ENCODE measurements around the gene EDEM3. TPM values are rescaled to one million over a fixed set of nuclear protein-coding genes. Genes with fewer than 3 reads are reported as not detected.

EDEM3 gene
- total and polyA plus RNA-seq, 12 donors, result 7.8 to 26.8 (median 17.8) TPM

DNA sequence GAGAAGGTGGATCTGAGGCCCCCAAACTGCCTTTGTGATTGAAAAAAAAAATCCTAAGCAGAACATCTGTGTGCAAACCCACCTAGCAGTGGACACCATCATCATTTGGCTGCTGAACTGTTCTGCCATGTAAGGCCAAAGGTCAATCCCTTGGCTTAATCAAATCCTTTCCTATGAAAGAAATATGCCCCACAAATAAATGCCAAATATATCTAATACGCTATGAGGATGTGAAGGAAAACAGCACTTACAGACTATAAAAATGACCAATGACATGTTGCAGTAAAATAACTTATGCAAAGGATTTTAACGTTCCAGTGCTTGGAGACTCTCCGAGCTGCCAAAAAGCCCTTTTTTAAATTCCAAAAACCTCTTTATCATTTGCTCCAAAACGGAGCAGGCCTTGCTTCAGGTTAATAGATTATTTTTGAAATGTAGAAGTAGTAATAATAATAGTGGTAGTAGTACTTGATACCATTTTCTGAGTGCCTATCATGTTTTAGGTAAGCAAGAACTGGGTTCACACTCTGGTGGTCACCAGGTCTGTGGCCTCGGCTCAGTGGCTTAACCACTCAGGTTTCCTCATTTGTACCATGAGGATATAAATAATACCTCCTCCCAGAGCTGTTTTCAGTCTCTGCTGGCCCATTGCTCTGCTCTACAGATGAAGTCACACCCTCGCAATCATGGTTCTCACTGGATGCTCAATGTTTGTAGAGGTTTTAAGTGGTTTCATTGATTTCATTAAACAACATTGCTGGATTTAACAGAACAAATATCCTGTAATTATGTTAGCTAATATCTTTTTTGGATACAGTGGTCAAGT, 47.9 kb upstream of the EDEM3 start:
- Histone ChIP-seq H3K9me3 (no peaks in the 10 kb centered on the region), H3K27me3 (no peaks in the 10 kb centered on the region), H3K4me1 (peaks cover 0 to 20% (median 7%) of the 10 kb centered on the region in 9 donors), H3K4me3 (no peak overlapping the region), H3K36me3 (peaks cover 0 to 79% (median 51%) of the 10 kb centered on the region in 9 donors), H3K27ac (no peak overlapping the region)
- TF ChIP-seq CTCF (IDR thresholded peaks at IDR 0.05), result no peak
- DNase-seq (no peak), ATAC-seq (no peak)
- WGBS, 2 donors, result 82 to 90% methylated on average over 6 of the region's 6 CpGs
- intact Hi-C loops (cut with DNase I), result loop anchor here in 5 of 10 donors (2.0 to 10.0 kb wide), 4 partner anchors 180 to 610 kb away; no protein-coding TSS in a partner anchor

- Histone ChIP-seq H3K4me1 (peaks cover 0 to 16% (median 7%) of the 10 kb centered on the region in 9 donors), H3K4me3 (no peak overlapping the region), H3K27me3 (no peaks in the 10 kb centered on the region), H3K36me3 (peaks cover 0 to 79% (median 51%) of the 10 kb centered on the region in 9 donors), H3K27ac (no peak overlapping the region), H3K9me3 (no peaks in the 10 kb centered on the region)
- TF ChIP-seq CTCF (IDR thresholded peaks at IDR 0.05), result no peak
- DNase-seq (no peak), ATAC-seq (no peak)
- intact Hi-C loops (cut with DNase I), result loop anchor here in 4 of 10 donors (5.0 to 10.0 kb wide), 3 partner anchors 363 to 611 kb away; no protein-coding TSS in a partner anchor
- 57 to 66% methylated on average over 1 of the region's 1 CpG for WGBS, 2 donors
Measured at GRCh38 chr1:184801503-184801902, 46.8 kb upstream of the EDEM3 start.

- ATAC-seq (no peak), DNase-seq (no peak)
- Histone ChIP-seq H3K27ac (no peak overlapping the region), H3K27me3 (no peaks in the 10 kb centered on the region), H3K9me3 (no peaks in the 10 kb centered on the region), H3K4me1 (peaks cover 0 to 10% (median 2%) of the 10 kb centered on the region in 9 donors), H3K4me3 (no peak overlapping the region), H3K36me3 (peaks cover 0 to 81% (median 45%) of the 10 kb centered on the region in 9 donors)
- intact Hi-C loops (cut with DNase I), result loop anchor here in 4 of 10 donors (5.0 to 10.0 kb wide), 3 partner anchors 364 to 611 kb away; no protein-coding TSS in a partner anchor
- no peak for TF ChIP-seq CTCF (IDR thresholded peaks at IDR 0.05)
- WGBS, 2 donors, result 98 to 100% methylated on average over 3 of the region's 3 CpGs
Measured at GRCh38 chr1:184800876-184801275, 46.2 kb upstream of the EDEM3 start.

DNA sequence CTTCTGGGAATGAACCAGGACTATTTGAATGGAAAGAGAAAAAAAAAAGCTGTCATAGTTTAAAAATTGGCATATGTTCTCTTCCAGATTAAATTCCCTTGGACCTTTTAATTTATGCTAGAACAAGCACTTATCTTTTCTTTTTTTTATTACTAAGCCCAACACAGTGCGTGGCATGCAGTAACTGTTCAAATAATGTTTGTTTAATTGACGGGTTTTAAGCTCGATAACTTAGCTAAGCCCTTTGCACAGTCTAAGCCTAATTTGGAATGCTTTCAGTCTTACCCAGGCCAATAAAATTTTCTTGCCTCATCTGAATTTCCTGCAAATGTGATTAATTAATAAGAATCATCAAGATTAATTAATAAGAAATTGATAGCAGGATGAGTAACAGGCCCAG, 39.3 kb upstream of the EDEM3 start:
- peaks cover 5 to 31% (median 14%) of the 10 kb centered on the region in 9 donors for H3K4me1 ChIP-seq
- H3K36me3 ChIP-seq, result peaks cover 0 to 74% (median 24%) of the 10 kb centered on the region in 9 donors
- no peak for TF ChIP-seq CTCF (IDR thresholded peaks at IDR 0.05)
- no peaks in the 10 kb centered on the region for H3K27me3 ChIP-seq
- ATAC-seq (no peak), DNase-seq (no peak)
- intact Hi-C loops (cut with DNase I), result no loop called here
- 88 to 91% methylated on average over 3 of the region's 3 CpGs for WGBS, 2 donors
- peak overlapping the region in 1 of 10 donors; percentile 86 for H3K27ac ChIP-seq
- H3K9me3 ChIP-seq, result no peaks in the 10 kb centered on the region
- H3K4me3 ChIP-seq, result no peak overlapping the region
